ENCODE results near the gene ASIC1.

The ASIC1 gene

GRCh38 chr12:50073206-50073605 is 15.8 kb downstream of the ASIC1 start:
- TF ChIP-seq CTCF (conservative IDR thresholded peaks at IDR 0.05), result no peak
- H3K27ac ChIP-seq, result no peak overlapping the region

- H3K27ac ChIP-seq, result no peak overlapping the region
- no peak for TF ChIP-seq CTCF (conservative IDR thresholded peaks at IDR 0.05)
These were observed 16.3 kb downstream of the ASIC1 start for GRCh38 chr12:50073712-50074111.

GRCh38 chr12:50074936-50075807 is 17.8 kb downstream of the ASIC1 start:
- peak; percentile 98 for TF ChIP-seq CTCF (conservative IDR thresholded peaks at IDR 0.05)
- peak overlapping the region; percentile 43 for H3K27ac ChIP-seq

GRCh38 chr12:50075808-50076170 is 18.4 kb downstream of the ASIC1 start:
- peak overlapping the region; percentile 43 for H3K27ac ChIP-seq
- TF ChIP-seq CTCF (conservative IDR thresholded peaks at IDR 0.05), result no peak

GRCh38 chr12:50077099-50077498 is 19.7 kb downstream of the ASIC1 start:
- H3K27ac ChIP-seq, result no peak overlapping the region
- no peak for TF ChIP-seq CTCF (conservative IDR thresholded peaks at IDR 0.05)

- TF ChIP-seq CTCF (conservative IDR thresholded peaks at IDR 0.05), result no peak
These were observed 20.9 kb downstream of the ASIC1 start for GRCh38 chr12:50078281-50078680.

GRCh38 chr12:50079771-50080170 is 22.4 kb downstream of the ASIC1 start:
- TF ChIP-seq CTCF (conservative IDR thresholded peaks at IDR 0.05), result no peak
- H3K27ac ChIP-seq, result no peak overlapping the region

More at GRCh38 chr12:50078281-50078680, 20.9 kb downstream of the ASIC1 start:
- H3K27ac ChIP-seq, result no peak overlapping the region
